A549 (cell line): ENCODE data around the gene NTN1. TPM values are rescaled to one million over a fixed set of nuclear protein-coding genes. Genes with fewer than 3 reads are reported as not detected.

Source experiments
- ATAC-seq, 2 experiments: fragments of 200-7000 bp in 1 of 2; fragments of >200 bp in 1 of 2; cut with Nextera tagmentation in 1 of 2; cut with Tn5 transposase in 1 of 2; 3 replicates each; pipeline versions ENCODE4 v1.8.0 to v1.9.1; 2018 to 2020; ENCODE audit warnings: mild to moderate bottlenecking in 1 of 2, moderate library complexity in 1 of 2
- CTCF ChIA-PET: fragments of 300-600 bp; sonication (Branson Sonifier 250); formaldehyde crosslinking; extraction: SDS; loops from one replicate; lab custom pipeline; 2021; ENCODE audit warnings: antibody characterized with exemption, inconsistent platforms; lab: Yijun Ruan, JAX
- POLR2A ChIA-PET: fragments of 350-600 bp; formaldehyde crosslinking; extraction: SDS; loops from one replicate; lab custom pipeline; 2021; ENCODE audit warnings: antibody characterized with exemption, inconsistent platforms; lab: Yijun Ruan, JAX
- DNase-seq, 2 experiments: peaks; one replicate each; pipeline versions ENCODE4 v3.0.0 to v3.0.0-alpha.2; 2011 to 2016; ENCODE audit warnings: low read depth in 1 of 2, low spot score in 1 of 2
- FAIRE-seq: peaks from 2 replicates; lab custom pipeline; 2011; peaks lifted over from hg19 to GRCh38; lab: Jason Lieb, UNC
- H3K27ac ChIP-seq, 2 experiments: fragments of >200 bp; sonication (Bioruptor Twin); formaldehyde crosslinking; 3 replicates each; pipeline ENCODE4 v1.5.1; 2016 to 2017
- H3K4me1 ChIP-seq: fragments of >200 bp; sonication (Bioruptor Twin); formaldehyde crosslinking; 3 replicates; pipeline ENCODE4 v1.6.1; 2016
- H3K4me2 ChIP-seq: fragments of >200 bp; sonication (Bioruptor Twin); formaldehyde crosslinking; 3 replicates; pipeline ENCODE4 v1.6.1; 2016
- H3K4me3 ChIP-seq: fragments of >200 bp; sonication (Bioruptor Twin); formaldehyde crosslinking; 3 replicates; pipeline ENCODE4 v1.5.1; 2016
- H3K9me3 ChIP-seq: fragments of >200 bp; sonication (Bioruptor Twin); formaldehyde crosslinking; 3 replicates; pipeline ENCODE4 v1.6.1; 2016
- BHLHE40 ChIP-seq: IDR thresholded peaks from 2 replicates; pipeline ENCODE4 v1.6.1; 2012; ENCODE audit warnings: low read depth, low read length, inconsistent platforms
- CBX2 ChIP-seq: fragments of 200-600 bp; sonication (generic); IDR thresholded peaks from 2 replicates; pipeline ENCODE4 v1.6.1; 2016; ENCODE audit warnings: low read depth, mild to moderate bottlenecking, borderline replicate concordance
- CHD2 ChIP-seq: fragments of 150-350 bp; IDR thresholded peaks from 2 replicates; pipeline ENCODE4 v1.6.1; 2014; ENCODE audit warnings: low read length; ENCODE audit not compliant: partially characterized antibody
- EHMT2 ChIP-seq: fragments of 200-600 bp; sonication (generic); IDR thresholded peaks from 2 replicates; pipeline ENCODE4 v1.6.1; 2016; ENCODE audit warnings: antibody characterized with exemption, low read depth, mild to moderate bottlenecking, moderate library complexity
- ESRRA ChIP-seq: fragments of 150-350 bp; IDR thresholded peaks from 2 replicates; pipeline ENCODE4 v1.6.1; 2014; ENCODE audit warnings: mild to moderate bottlenecking, low read length, borderline replicate concordance
- FOSL2 ChIP-seq, 2 experiments: fragments of 450-650 bp in 1 of 2; fragments of >200 bp in 1 of 2; sonication (Bioruptor Twin) in 1 of 2; formaldehyde crosslinking; IDR thresholded peaks; 2 replicates each; pipeline versions ENCODE4 v1.5.0 to v1.6.1; 2016 to 2020; ENCODE audit warnings: mild to moderate bottlenecking in 1 of 2, moderate library complexity in 1 of 2
- KDM1A ChIP-seq: fragments of 200-600 bp; sonication (generic); IDR thresholded peaks from 2 replicates; pipeline ENCODE4 v1.6.1; 2016; ENCODE audit warnings: low read depth, mild to moderate bottlenecking
- KDM5A ChIP-seq: fragments of 200-600 bp; sonication (generic); IDR thresholded peaks from 2 replicates; pipeline ENCODE4 v1.6.1; 2016; ENCODE audit warnings: antibody characterized with exemption, mild to moderate bottlenecking
- NPAS2 ChIP-seq: fragments of 250-450 bp; sonication (Bioruptor Pico); IDR thresholded peaks from 2 replicates; pipeline ENCODE4 v1.8.0; 2022; ENCODE audit warnings: mild to moderate bottlenecking, moderate library complexity, borderline replicate concordance
- NR3C1 ChIP-seq: fragments of >200 bp; sonication (Bioruptor Twin); formaldehyde crosslinking; IDR thresholded peaks from 3 replicates; pipeline ENCODE4 v1.6.1; 2017
- RCOR1 ChIP-seq: fragments of 150-350 bp; IDR thresholded peaks from 2 replicates; pipeline ENCODE4 v1.6.1; 2014; ENCODE audit warnings: antibody characterized with exemption, low read length, low read depth
- RFX5 ChIP-seq: fragments of 450-650 bp; IDR thresholded peaks from 2 replicates; pipeline ENCODE4 v1.7.1; 2014; ENCODE audit warnings: antibody characterized with exemption, mild to moderate bottlenecking, moderate library complexity
- RNF2 ChIP-seq: fragments of 200-600 bp; sonication (generic); IDR thresholded peaks from 2 replicates; pipeline ENCODE4 v1.6.1; 2016; ENCODE audit warnings: low read depth, mild to moderate bottlenecking, antibody characterized with exemption, moderate library complexity, borderline replicate concordance
- TP53 ChIP-seq: fragments of 250-450 bp; sonication (Bioruptor Pico); IDR thresholded peaks from 2 replicates; pipeline ENCODE4 v1.5.0; 2021; ENCODE audit warnings: mild to moderate bottlenecking, moderate library complexity
- ZFP36 ChIP-seq: fragments of 450-650 bp; IDR thresholded peaks from 2 replicates; pipeline ENCODE4 v1.6.1; 2014; ENCODE audit warnings: borderline replicate concordance; ENCODE audit not compliant: partially characterized antibody
- ZNF302 ChIP-seq: fragments of 250-450 bp; sonication (Bioruptor Pico); IDR thresholded peaks from 2 replicates; pipeline ENCODE4 v1.9.0; 2021; ENCODE audit warnings: inconsistent platforms, mild to moderate bottlenecking, moderate library complexity
- WGBS: methylation state at CpG from one replicate; pipeline ENCODE4 v1.1.6; 2017; ENCODE audit errors: missing lambda C conversion rate; 5-methylcytosine and 5-hydroxymethylcytosine counted together
- polyA plus RNA-seq, 4 experiments: library from polyadenylated mRNA; depleted of rRNA in 3 of 4; stranded (reverse); fragments of >200 nt; fragmentation: RNase III in 1 of 4; extraction: RNeasy Plus Mini Kit Qiagen cat#74134 plus additional on column Dnase treatment in 1 of 4; gene quantifications; 2 replicates in 3 of 4; 3 replicates in 1 of 4; pipeline ENCODE4 v1.2.3, GENCODE V29; 2011 to 2017
- TF ChIP-seq, protein P1 (sequence below): IDR thresholded peaks from 2 replicates; pipeline ENCODE4 v1.6.1; 2012
- TF ChIP-seq, protein P2 (sequence below): fragments of >200 bp; sonication (Bioruptor Twin); formaldehyde crosslinking; IDR thresholded peaks from 2 replicates; pipeline ENCODE4 v1.6.1; 2016
- TF ChIP-seq, protein P3 (sequence below): fragments of 250-450 bp; sonication (Bioruptor Pico); IDR thresholded peaks from 2 replicates; pipeline ENCODE4 v1.5.0; 2020; ENCODE audit warnings: low read depth, mild to moderate bottlenecking, moderate library complexity
- TF ChIP-seq, protein P4 (sequence below): fragments of 250-450 bp; sonication (Bioruptor Pico); IDR thresholded peaks from 2 replicates; pipeline ENCODE4 v1.5.0; 2021; ENCODE audit warnings: mild to moderate bottlenecking, moderate library complexity, borderline replicate concordance
- TF ChIP-seq, protein P5 (sequence below): IDR thresholded peaks from 2 replicates; pipeline ENCODE4 v1.6.1; 2012; ENCODE audit warnings: low read depth, borderline replicate concordance
- TF ChIP-seq, protein P6 (sequence below): fragments of 150-350 bp; IDR thresholded peaks from 2 replicates; pipeline ENCODE4 v1.6.1; 2014; ENCODE audit warnings: low read depth, mild to moderate bottlenecking, low read length

Gene NTN1
- polyA plus RNA-seq, 2 of the 4 experiments (the other 2 are of a cell fraction), result 0.12 to 0.13 TPM

DNA sequence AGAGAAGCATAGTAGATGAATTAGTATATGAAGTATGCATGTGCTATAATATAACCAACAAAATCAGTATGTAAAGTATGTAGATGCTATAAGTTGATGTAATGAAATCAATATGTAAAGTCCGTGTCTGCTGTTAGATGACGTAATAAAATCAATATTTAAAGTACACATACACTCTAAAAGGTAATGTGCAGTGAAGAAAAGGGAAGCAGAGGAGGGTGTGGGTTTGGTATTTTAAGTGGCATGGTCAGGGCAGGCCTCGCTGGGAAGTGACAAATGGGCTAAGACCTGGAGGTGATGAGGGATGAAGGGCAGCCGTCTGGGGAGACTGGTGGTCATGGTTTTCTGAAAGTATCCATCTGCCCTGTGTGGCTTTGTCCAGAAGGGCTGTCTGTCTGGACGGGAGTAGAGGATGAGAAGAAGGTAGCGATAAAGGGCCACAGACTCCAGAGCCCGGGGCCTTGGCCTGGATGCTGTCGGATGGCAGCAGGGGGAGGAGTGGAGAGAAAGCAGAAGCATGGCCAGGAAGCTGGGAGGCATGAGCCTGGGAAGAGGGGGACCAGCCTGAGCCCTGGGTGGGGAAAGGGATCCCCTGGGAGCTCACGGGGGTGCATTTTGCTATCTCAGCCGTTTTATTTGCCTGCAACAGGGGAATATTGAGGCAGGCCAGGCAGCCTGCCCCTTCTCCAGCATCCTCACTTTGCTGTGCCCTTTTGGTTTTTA, 121.6 kb downstream of the NTN1 start:
- ChIA-PET POLR2A (no interaction called here), CTCF (interaction anchor here (0.6 kb wide), 1 partner anchor 234 kb away, joined by 3 read pairs; no protein-coding TSS in a partner anchor)
- DNase-seq, result no peak
- WGBS, result 45% methylated on average over 10 of the region's 10 CpGs
- TF ChIP-seq RNF2, result no peak
- TF ChIP-seq NR3C1, result no peak
- no peak for TF ChIP-seq TP53 (CRISPR knock-in tag)
- TF ChIP-seq EHMT2, result no peak
- TF ChIP-seq, protein P1, sequence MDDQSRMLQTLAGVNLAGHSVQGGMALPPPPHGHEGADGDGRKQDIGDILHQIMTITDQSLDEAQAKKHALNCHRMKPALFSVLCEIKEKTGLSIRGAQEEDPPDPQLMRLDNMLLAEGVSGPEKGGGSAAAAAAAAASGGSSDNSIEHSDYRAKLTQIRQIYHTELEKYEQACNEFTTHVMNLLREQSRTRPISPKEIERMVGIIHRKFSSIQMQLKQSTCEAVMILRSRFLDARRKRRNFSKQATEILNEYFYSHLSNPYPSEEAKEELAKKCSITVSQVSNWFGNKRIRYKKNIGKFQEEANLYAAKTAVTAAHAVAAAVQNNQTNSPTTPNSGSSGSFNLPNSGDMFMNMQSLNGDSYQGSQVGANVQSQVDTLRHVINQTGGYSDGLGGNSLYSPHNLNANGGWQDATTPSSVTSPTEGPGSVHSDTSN, result no peak
- TF ChIP-seq ZFP36, result no peak
- TF ChIP-seq, protein P2, sequence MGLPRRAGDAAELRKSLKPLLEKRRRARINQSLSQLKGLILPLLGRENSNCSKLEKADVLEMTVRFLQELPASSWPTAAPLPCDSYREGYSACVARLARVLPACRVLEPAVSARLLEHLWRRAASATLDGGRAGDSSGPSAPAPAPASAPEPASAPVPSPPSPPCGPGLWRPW, result no peak
- no peak for TF ChIP-seq FOSL2 (IDR thresholded peaks at IDR 0.05)
- no peak for TF ChIP-seq FOSL2 (CRISPR knock-in tag; IDR thresholded peaks at IDR 0.05)
- no peak for TF ChIP-seq KDM1A
- TF ChIP-seq, protein P3, sequence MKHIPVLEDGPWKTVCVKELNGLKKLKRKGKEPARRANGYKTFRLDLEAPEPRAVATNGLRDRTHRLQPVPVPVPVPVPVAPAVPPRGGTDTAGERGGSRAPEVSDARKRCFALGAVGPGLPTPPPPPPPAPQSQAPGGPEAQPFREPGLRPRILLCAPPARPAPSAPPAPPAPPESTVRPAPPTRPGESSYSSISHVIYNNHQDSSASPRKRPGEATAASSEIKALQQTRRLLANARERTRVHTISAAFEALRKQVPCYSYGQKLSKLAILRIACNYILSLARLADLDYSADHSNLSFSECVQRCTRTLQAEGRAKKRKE (CRISPR knock-in tag), result no peak
- TF ChIP-seq, protein P4, sequence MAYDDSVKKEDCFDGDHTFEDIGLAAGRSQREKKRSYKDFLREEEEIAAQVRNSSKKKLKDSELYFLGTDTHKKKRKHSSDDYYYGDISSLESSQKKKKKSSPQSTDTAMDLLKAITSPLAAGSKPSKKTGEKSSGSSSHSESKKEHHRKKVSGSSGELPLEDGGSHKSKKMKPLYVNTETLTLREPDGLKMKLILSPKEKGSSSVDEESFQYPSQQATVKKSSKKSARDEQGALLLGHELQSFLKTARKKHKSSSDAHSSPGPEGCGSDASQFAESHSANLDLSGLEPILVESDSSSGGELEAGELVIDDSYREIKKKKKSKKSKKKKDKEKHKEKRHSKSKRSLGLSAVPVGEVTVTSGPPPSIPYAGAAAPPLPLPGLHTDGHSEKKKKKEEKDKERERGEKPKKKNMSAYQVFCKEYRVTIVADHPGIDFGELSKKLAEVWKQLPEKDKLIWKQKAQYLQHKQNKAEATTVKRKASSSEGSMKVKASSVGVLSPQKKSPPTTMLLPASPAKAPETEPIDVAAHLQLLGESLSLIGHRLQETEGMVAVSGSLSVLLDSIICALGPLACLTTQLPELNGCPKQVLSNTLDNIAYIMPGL (CRISPR knock-in tag), result no peak
- no peak for TF ChIP-seq NPAS2
- TF ChIP-seq KDM5A, result no peak
- no peak for TF ChIP-seq RCOR1
- ATAC-seq, result no peak
- H3K27ac ChIP-seq, result no peak overlapping the region
- no peaks in the 10 kb centered on the region for H3K9me3 ChIP-seq
- FAIRE-seq, result no peak
- no peaks in the 10 kb centered on the region for H3K4me1 ChIP-seq
- no peak overlapping the region for H3K4me2 ChIP-seq
- H3K4me3 ChIP-seq, result no peak overlapping the region

DNA sequence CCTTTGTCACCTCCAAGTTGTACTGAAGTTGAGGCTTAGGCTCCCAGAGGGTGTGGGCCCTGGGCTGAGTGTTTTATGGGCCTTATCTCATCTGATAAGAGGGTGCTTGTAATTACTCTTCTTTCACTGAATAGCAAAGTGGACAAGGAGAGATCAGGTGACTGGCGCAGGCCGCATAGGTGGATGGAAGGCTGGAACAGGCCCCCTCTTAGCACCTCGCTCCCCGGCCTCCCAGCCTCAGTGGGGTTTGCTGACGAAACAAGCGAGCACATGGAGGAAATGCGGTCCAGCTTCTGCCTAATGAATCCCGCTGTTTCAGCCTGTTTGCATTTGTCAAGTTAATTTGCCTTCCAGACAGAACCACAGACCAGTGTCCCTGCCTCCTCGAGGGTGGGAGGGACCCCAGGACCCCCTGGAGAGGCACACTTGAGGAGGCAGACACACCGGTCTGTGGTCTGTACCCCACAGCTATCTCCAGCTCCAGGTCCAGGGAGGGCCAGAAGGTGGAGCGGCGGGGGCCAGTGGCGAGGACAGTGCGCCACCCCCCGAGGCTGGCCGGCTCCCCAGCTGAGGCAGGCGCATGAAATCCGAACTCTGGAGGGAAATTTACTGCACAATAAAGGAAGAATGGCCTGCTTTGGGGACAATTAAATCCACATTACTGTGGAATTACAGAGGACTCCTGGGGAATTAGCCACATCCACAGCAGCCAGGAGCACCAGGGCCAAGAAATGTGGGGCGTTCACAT, 123.4 kb downstream of the NTN1 start:
- ChIA-PET POLR2A (no interaction called here), CTCF (no interaction called here)
- no peak for ATAC-seq
- H3K4me3 ChIP-seq, result no peak overlapping the region
- DNase-seq, result no peak
- H3K27ac ChIP-seq, result no peak overlapping the region
- no peak for FAIRE-seq
- TF ChIP-seq EHMT2, result no peak
- TF ChIP-seq ZFP36, result no peak
- no peak for TF ChIP-seq BHLHE40
- TF ChIP-seq RFX5, result no peak
- TF ChIP-seq TP53 (CRISPR knock-in tag), result no peak
- TF ChIP-seq, protein P5, sequence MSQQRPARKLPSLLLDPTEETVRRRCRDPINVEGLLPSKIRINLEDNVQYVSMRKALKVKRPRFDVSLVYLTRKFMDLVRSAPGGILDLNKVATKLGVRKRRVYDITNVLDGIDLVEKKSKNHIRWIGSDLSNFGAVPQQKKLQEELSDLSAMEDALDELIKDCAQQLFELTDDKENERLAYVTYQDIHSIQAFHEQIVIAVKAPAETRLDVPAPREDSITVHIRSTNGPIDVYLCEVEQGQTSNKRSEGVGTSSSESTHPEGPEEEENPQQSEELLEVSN, result no peak
- TF ChIP-seq, protein P6, sequence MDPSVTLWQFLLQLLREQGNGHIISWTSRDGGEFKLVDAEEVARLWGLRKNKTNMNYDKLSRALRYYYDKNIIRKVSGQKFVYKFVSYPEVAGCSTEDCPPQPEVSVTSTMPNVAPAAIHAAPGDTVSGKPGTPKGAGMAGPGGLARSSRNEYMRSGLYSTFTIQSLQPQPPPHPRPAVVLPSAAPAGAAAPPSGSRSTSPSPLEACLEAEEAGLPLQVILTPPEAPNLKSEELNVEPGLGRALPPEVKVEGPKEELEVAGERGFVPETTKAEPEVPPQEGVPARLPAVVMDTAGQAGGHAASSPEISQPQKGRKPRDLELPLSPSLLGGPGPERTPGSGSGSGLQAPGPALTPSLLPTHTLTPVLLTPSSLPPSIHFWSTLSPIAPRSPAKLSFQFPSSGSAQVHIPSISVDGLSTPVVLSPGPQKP, result no peak
- no peak for TF ChIP-seq ESRRA
- no peak for TF ChIP-seq ZNF302
- TF ChIP-seq CHD2, result no peak
- no peak for TF ChIP-seq CBX2
- WGBS, result 73% methylated on average over 19 of the region's 19 CpGs
- no peaks in the 10 kb centered on the region for H3K9me3 ChIP-seq
- no peaks in the 10 kb centered on the region for H3K4me1 ChIP-seq
- H3K4me2 ChIP-seq, result no peak overlapping the region
